Skeletal muscle cell (primary cell): Measurements from ENCODE around the gene POLR1E.
"Not testable (repeated sequence)": the region's sequence is repeated elsewhere in the genome, so short reads cannot be mapped to it uniquely, and the experiment has no call there.

Experiments
- DNase-seq: peaks from one replicate; pipeline ENCODE4 v3.0.0-alpha.2; 2010; ENCODE audit warnings: low read depth
- H3K4me3 ChIP-seq: 2 replicates; pipeline ENCODE4 v1.5.1; 2011; ENCODE audit warnings: low read depth, mild to moderate bottlenecking, control low read depth, low read length, moderate library complexity

POLR1E gene

DNA sequence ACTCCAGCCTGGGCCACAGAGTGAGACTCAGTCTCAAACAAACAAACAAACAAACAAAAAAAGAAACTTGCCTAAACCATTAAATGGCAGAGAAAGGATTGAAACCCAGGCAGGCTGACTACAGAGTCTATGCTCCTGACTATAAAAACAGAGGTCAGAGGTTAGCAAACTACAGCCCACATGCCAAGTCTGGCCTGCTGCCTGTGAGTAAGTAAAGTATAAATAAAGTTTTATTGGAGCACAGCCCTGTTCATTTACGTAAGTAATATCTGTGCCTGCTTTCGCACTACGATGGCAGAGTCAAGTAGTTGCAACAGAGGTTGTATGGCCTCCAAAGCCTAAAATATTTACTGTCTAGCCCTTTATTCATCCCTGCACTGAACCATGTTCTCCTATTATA is 11.6 kb downstream of the POLR1E start:
- no peak overlapping the region for H3K4me3 ChIP-seq
- DNase-seq: no peak

DNA sequence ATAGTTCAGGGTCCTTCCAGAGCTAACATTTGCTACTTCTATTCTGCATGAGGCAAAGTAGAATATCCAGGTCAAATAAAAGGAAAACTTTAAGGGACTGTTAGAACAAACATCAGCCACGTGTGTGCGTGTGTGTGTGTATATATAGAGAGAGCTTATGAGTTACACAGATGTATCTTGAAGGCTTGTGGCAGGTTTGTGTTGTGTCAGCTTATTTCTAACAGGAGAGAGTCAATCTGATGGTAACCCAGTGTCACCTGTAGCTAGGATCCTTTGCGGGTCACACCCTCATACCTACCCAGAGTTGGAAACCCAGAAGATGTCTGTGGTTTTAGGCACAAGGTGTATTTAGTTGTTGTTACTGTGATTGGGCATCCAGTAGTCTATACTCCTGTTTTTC is 12.7 kb downstream of the POLR1E start:
- DNase-seq: no peak

DNA sequence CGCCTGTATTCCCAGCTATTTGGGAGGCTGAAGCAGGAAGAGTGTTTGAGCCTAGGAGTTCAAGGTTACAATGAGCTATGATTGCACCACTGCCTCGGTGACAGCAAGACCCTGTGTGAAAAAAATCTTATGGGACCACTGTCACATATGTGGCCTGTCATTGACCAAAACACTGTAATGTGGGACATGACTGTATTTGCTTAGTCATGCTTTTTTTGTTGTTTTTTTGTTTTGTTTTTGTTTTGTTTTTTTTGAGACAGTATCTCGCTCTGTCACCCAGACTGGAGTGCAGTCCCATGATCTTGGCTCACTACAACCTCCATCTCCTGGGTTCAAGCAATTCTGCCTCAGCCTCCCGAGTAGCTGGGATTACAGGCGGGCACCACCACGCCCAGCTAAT is 13.5 kb downstream of the POLR1E start:
- no peak for DNase-seq
- no peak overlapping the region for H3K4me3 ChIP-seq

More for the DNA sequence above, 12.7 kb downstream of the POLR1E start:
- H3K4me3 ChIP-seq: no peak overlapping the region

DNA sequence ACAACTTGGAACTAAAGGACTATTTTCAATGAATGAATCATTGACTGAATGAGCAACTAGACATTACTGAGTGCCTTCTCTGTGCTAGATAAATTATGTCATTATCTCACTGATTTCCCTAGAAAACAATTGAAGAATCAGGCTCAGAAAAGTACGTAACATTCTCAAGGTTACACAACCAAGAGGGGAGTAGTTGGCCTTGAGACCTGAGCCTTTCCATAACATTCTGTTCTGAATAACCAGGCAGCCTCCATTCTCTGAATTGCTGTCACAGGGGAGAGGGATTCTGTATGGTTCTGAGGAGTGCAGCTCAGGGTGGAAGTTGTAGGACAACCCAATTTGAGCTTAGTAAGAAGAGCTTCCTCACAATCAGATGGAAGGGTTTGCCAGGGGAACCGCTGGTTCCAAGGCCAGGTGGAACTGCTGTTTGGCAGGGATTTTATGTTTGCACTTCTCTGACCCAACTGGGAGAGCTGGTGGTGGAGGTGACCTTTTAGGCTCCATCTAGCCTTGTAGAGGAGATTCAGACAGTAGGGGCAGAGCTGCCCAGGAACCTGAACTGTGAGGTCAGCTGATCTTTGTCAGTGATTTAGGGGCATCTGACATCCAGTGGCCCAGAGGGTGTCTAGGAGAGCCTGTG is 16.3 kb downstream of the POLR1E start:
- H3K4me3 ChIP-seq: no peak overlapping the region
- no peak for DNase-seq

DNA sequence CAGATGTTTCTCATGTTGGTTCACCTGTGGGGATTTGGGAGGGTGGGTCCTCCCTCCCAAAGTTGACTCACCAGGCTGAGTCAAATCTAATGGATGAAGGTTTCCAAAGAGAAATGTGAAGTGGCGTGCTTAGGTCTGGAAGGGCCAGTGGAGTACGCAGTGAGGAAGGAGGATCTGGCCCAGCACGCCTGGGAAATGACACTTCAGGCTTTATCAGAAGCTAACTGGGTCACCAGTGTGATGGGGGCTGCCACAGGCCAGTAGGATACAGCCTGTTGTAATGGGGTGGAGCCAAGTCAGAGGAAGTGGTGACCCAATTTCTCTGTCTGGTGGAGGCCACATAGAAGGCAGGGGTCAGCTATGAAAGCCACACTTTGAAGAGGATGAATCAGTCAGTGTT is 18.0 kb downstream of the POLR1E start:
- DNase-seq: no peak
- no peak overlapping the region for H3K4me3 ChIP-seq

DNA sequence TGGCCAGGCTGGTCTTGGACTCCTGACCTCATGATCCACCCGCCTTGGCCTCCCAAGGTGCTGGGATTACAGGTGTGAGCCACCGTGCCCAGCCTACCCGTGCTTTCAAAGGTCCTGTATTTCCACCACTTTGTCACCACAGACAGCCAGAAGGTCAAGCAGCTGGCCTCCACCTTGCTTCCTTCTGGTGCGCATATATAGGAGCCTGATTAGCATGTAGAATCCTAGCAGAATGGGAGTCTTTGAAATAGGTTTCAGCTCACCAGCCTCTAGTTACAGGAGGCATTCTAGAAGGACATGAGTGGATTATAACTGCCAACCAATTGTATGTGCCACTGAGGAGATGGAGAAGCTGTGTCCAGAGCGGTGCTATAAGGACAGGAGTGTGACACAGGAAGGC is 18.9 kb downstream of the POLR1E start:
- DNase-seq: no peak
- H3K4me3 ChIP-seq: no peak overlapping the region

DNA sequence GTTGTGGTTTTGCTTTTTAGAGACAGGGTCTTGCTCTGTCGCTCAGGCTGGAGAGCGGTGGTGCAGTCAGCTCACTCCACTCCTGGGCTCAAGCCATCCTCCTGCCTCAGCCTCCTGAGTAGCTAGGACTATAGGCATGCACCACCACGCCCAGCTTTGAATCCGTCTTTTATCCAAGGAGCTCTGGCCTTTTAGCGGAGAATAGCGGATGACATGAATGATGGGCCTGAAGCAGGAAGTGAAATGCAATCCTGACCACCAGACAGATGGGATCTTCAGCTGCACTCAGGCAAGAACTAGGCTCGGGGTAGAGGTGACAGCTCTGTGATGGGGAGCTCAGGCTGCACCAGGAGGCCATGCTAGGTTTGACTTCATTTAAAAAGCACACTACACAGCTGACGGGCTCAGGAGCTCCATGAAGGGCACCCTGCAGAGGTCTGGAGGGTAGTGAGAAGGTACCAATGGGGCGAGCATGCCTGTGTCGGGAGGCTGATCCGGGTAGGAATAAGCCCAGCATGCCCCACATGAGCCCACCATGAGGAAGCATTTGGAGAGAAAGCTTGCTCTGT is 21.9 kb downstream of the POLR1E start:
- no peak overlapping the region for H3K4me3 ChIP-seq
- no peak for DNase-seq

DNA sequence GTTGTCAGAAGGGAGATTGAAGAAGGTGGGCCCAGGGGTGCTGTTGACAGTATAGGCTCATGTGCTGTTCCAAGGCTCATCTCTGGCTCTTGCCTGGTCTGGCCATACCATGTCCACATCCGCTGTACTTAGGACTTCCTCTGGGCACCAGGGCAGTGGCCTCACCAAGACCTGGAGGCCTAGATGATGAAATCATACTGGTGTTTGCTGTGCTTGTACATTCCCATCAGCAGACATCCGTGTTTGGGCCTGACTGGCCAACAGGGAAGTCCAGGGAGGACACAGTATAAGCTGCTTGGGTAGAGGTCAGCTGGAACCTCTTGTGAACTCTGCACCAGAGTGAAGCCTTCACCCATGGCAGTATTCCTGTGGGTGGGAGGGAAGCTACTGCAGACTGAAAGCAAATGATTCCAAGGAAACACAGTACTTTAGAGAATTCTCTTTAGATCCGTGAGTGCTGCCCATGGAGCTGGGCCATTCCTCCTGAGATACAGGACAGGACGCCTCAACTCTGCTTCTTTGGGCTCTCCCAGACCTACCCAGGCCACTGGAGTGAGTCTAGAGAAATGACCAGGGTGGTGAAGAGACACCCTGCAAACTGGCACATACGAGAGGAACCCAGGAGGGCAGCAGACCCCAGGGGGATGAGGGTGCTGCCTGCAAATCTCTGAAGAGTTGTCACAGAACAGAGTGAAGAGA is 22.5 kb downstream of the POLR1E start:
- DNase-seq: no peak
- no peak overlapping the region for H3K4me3 ChIP-seq

DNA sequence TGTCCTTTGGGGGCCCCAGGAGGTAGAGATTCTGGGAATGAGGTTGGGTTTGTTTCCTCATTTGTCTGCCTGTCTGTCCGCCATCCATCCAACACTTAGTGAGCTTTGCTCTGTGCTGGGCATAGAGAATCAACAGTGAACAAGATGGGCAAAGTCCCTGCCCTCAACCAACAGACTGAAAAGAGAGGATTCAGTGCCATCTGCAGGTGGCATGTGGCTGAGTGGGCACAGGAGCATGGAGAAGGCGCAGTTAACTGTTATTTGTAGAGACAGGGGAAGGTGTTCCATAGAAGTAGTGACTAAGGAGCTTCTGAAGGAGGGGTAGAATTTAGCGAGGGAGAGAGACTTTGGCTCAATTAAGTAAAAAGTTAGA is 23.1 kb downstream of the POLR1E start:
- DNase-seq: no peak
- no peak overlapping the region for H3K4me3 ChIP-seq

DNA sequence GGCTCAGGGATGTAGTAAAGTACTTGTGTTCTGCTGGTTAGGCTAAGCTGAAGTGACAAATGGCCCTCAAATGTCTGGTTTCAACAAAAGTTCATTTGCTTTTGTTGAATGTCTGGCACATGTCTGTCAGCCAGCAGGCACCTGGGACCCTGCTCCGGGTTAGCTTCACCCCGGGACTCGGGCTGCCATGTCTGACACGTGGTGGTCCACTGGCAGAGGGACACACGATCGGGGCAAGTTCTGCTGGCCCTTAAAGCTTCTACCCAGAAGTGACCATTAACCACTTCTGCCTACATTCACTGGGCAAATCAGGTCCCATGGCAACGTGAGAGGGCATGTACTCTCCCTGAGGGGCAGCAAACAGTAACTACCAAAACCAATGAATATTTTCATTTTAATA is 23.8 kb downstream of the POLR1E start:
- DNase-seq: no peak
- H3K4me3 ChIP-seq: no peak overlapping the region

DNA sequence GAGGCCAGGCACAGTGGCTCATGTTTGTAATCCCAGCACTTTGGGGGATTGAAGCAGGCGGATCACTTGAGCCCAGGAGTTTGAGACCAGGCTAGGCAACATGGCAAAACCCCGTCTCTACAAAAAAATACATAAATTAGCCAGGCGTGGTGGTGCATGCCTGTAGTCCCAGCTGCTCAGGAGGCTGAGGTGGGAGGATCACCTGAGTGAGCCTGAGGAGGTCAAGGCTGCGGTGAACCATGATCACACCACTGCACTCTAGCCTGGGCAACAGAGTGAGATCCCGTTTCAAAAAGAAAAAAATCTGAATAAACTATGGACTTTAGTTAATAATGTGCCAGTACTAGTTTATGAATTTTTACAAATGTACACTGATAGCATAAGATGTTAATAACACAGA is 24.3 kb downstream of the POLR1E start:
- not testable (repeated sequence) for H3K4me3 ChIP-seq, DNase-seq

DNA sequence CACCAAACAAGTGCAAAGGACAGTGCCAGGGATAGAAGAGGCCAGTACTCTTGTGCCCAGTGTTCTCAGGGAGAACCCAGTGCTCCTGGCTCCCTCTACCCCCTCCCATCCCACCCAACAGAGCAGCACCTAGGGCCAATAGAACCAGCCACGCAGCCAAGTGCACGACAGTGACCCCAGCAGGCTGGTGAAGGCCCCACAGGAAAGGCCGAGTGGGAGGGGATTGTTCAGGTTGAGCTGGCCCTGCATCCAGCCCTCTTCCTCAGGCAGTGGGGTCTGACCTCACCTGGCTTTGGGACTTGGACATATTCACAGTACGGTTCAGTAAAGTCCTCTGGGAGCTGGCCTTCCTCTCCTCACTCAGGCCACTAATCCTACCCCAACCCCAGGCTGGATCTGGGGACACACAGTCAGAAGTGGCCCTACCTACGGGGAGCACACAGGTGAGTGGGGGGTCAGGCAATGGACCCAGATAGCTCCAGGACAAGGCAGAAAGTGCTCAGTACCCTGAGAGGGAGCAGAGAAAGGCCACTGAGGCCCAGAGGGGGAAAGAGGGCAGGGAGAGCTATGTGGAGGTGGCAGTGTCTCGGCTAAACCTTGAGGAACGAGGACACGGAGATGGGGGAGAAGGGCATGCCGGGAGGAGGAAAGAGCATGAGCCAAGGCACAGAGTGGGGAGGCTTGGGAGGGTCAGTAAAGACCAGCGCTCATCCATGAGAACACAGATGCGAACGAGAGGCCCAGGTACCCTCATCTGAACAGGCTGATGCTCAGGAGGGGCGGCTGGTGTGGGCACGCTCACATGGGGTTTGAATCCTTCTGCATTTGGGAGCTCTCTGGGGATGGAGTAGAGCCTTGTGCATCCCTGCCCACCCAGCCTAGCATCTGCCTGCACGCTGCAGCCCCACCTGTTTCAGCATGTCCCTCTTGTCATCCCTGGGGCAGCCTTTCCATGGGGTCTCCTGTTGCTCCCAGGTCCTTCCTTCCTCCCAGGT is 25.6 kb downstream of the POLR1E start:
- no peak for DNase-seq

DNA sequence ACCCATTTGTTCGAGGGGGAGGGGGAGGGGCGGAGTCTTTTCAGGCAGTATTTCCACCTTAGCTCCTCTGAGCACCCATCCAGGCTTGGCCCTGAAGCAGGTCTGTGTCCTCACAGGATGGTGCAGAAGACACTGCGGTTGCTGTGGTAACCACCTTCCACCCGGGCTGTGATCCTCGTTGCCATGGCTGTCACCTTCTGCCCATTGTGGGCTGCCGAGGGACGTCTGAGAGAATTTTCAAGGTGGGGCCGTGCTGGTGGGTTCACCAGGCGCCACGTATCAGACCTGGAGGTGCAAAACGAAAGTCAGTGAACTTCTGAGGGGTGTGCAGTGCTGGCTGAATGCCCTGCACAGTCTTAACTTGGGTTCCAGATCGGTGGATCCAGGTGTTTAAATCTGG is 26.7 kb downstream of the POLR1E start:
- H3K4me3 ChIP-seq: no peak overlapping the region
- DNase-seq: no peak

More for the DNA sequence above, 25.6 kb downstream of the POLR1E start:
- H3K4me3 ChIP-seq: no peak overlapping the region

DNA sequence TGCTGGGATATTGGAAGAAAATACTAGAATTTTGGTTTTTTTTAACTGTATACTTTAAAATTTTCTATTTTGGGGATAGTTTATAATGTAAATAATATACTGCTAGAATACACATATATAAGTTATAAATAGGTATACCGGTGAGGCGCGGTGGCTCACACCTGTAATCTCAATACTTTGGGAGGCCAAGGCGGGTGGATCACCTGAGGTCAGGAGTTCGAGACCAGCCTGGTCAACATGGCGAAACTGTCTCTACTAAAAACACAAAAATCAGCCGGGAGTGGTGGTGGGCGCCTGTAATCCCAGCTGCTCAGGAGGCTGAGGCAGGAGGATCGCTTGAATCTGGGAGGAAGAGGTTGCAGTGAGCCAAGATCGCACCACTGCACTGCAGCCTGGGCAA is 28.7 kb downstream of the POLR1E start:
- DNase-seq, H3K4me3 ChIP-seq: not testable (repeated sequence)

DNA sequence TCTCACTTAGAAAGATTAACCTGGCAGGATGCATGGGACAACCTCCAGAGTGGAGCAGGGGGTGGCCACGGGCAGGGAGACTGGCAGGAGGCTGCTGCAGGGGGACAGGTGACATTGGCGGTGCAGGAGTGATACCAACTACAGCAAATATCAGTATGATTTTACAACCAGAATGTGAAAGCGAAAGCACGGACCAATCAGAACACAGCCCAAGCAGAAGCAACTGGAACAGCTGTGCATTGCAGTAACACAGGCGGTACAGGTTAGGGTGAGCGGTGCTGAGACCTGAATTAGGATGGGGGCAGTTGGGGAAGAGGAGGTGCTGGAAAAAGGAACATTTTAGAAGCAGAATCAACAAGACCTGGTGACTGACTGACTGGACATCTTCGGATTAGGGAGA is 29.3 kb downstream of the POLR1E start:
- no peak overlapping the region for H3K4me3 ChIP-seq
- DNase-seq: no peak

DNA sequence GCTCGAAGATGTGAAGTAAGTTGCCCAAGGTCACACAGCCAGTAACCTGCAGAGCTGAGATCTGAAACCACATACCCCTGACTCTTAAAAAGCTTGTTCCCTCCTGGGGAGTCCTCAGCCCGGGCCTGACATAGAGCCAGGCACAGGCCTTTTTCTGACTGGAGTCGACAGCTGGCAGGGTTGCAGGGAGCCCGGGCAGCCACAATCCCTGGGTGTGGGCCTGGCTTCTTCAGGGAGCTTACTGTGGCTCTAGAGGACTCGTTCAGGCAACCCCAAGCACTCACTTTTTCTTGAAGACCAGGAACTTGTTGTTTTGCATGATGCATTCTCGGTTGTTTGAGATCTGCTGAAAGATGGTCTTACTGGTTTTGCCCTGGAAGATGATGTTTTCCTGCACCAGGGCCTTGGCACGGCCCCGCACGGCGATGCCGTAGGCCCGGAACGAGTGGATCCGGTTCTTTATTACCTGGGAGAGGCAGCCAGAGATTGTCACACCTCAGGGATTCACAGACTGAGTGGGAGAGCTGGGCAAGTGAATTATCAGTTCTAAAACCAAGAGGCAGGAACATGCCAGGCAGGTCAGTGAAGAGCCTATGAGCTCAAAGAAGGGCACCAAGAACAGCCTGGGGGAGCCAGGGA is 30.0 kb downstream of the POLR1E start:
- no peak for DNase-seq
- no peak overlapping the region for H3K4me3 ChIP-seq

DNA sequence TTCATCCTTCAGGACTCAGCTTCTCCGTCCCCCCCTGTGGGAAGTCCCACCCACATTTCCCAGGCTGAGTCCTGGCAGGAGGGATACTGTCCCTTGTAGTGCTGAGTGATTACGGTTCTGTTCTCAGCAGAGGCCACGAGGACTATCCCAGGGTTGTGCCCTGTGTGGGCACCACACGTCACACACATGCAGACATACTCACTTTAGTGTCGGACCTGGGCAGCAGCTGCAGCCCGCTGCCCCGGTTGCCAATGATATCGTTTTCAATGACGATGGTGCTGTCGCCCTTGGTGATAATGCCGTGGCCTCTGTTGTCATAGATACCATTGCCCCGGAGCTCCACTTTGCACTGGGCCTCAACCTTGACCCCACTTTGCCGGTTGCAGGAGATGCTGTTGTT is 32.2 kb downstream of the POLR1E start:
- H3K4me3 ChIP-seq: no peak overlapping the region

DNA sequence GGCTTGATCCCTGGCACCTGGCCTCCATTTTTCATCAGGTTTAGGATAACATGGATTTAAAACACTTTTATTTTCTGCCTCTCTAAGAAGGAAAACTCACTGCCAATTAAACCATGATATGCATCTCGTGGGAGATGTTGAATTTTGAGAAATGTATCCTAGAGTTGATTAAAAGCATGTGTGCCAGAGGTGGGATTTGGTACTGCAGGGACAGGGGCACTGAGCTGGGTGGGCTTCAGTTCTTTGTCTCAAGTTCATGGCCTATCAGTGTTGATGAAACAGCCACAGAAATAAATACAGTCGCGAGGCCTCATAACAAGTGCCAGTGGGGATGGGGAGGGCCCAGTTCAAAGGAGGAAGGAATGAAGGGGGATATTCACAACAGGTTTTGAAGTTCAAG is 34.9 kb downstream of the POLR1E start:
- no peak for DNase-seq
- H3K4me3 ChIP-seq: no peak overlapping the region

More for the DNA sequence above, 32.2 kb downstream of the POLR1E start:
- DNase-seq: no peak

DNA sequence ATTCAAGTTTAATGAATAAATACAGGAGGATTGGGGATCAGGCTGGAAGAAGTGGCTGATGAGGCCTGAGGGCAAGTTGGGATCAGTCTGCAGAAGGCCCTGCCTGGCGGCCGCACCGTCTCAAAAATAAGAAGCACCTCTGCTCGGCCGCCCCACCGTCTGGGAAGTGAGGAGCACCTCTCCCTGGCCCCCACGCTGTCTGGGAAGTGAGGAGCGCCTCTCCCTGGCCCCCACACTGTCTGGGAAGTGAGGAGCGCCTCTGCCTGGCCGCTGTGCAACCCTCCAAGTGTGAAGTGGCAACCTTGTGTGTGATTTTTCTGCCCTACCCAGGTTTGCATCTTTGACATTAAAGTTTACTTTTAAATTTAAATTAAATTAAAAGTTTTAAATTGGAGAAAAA is 35.4 kb downstream of the POLR1E start:
- DNase-seq: no peak
- H3K4me3 ChIP-seq: no peak overlapping the region
